ENCODE results near the gene C4orf54.

C4orf54 gene

DNA sequence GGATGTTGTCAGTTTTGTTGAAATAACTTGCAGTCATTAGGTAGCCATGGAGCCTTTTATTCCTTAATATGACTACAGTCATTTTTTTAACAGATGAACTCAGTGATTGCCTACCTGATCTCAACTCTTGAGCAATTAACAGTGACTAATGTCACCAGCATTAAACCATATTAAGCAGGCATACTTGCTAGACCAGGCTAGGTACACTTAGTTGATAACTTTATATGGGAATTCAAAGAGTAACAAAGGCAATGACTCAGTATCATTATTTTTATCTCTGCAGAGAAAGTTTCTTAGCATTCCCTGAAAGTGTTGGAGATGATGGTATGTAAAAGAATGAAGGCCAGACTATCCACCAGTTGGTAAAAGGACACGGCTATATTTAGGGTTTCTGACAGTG lies at the start of gene C4orf54:
Gene C4orf54, minus strand, starts transcription at position 31 of the 400 bp plus-strand sequence. CDS start 3,180 bp downstream, outside the sequence.
- no peak for DNase-seq (ENCODE audit: low read depth)

GRCh38 chr4:99705891-99706290 lies 48.3 kb upstream of the C4orf54 start:
- no peak for DNase-seq (ENCODE audit: low read depth)

DNA sequence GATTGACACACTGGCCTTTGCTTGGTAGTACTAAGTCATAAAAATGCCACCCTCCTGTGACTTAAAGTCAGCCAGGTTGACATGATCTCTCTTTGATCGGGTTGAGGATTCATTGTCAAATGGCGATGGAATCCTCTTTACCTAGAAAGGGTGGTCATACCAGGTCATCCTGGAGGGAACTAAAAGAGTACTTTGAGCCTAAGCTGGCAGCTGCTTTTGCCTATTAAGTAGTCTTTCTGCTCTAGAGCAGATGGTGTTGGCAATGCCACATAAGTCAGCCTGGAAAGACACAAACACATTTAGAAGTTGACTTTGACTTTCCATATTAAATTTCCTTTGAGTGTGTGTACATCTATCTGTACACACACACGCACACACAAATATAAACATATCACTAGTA lies 39.2 kb upstream of the C4orf54 start:
- no peak for DNase-seq (ENCODE audit: low read depth)

DNA sequence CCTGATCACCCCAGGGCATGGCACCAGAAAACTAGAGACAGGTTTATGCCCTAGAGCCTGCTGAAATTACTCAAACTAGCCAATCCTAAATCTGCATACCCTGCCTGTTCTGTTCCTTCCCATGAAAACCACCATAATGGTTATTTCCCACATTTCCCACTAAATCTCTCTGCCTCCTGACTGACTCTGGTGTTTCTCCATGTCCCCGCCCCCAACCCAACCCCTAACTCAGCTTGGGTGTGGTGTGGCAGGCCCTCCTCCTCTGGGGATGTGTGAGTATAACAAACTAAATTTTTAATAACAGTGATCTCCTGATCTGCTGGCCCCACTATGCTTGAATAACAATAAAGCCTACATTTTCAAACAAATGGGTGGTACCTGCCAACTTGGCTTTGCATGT lies 35.5 kb upstream of the C4orf54 start:
- DNase-seq (ENCODE audit: low read depth): no peak

GRCh38 chr4:99690990-99691389 lies 33.4 kb upstream of the C4orf54 start:
- DNase-seq (ENCODE audit: low read depth): no peak

- no peak for DNase-seq (ENCODE audit: low read depth)
Observed at GRCh38 chr4:99690472-99690871, 32.8 kb upstream of the C4orf54 start.

- no peak for DNase-seq (ENCODE audit: low read depth)
Observed at GRCh38 chr4:99687120-99687519, 29.5 kb upstream of the C4orf54 start.

DNA sequence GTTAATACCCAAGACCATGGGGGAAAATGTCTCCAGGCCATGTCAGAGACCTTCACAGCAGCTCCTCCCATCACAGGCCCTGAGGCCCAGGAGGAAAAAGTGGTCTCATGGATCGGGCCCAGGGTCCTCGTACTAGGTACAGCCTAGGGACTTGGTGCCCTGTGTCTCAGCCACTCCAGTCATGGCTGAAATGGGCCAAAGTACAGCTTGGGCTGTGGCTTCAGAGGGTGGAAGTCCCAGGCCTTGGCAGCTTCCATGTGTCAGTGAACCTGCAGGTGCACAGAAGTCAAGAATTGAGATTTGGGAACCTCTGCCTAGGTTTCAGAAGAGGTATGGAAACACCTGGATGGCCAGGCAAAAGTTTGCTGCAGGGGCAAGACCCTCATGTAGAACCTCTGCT lies 27.6 kb upstream of the C4orf54 start:
- DNase-seq (ENCODE audit: low read depth): no peak

DNA sequence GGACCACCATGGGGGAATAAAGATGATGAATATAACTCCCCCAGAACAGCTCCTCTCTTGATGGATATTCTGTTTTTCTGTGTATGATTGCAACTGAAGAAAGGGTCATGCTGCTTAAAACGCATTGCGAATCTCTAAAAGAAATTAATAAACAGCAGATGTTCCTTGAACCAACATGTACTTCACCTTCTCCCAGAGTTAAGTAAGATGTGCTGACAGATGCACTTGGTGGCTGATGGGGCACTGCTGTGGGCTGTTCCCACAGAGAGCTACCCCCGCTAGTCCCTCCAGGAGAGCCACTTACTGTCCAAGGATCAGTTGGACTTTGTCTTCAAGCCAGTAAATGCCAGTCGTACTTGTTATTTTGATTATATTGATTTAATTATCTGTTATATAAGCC lies 26.3 kb upstream of the C4orf54 start:
- no peak for DNase-seq (ENCODE audit: low read depth)

DNA sequence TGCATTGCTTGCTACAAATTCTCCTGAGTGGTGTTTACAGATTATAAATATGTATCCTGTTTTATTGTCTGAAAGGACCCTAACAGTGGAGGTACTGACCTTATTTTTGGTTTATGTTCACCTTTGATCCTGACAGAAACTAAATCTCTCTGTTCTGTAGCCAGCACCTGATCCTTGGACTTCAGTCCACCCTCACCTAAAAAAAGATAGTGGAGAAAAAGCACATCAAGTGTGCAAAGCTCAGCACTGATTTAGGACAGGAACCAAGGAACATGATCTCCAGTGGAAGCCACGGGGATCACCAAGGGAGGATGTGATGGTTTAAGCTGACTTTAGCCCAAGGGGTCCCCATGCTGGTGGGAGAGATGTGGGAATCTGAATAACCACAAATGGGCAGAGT lies 22.3 kb upstream of the C4orf54 start:
- no peak for DNase-seq (ENCODE audit: low read depth)

DNA sequence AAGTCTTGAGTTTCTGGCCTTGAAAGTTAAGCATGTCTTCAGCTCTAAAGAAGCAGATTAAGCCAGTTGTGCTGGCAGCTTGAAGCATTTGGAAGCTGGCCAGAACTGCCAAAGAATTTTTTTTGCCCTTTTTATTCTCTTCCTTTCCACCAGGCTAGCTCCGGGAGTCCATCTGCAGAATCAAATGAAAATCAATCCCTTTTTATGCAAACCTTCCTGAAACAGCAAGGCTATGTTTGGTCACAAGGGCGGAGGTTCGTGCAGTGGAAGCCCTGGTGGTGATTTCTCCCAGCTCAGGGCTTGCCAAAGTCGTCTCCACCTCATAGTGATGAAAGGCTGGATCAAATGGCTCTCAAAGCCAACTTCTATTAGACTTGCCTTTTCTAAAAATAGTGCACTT lies 21.6 kb upstream of the C4orf54 start:
- DNase-seq (ENCODE audit: low read depth): no peak

- DNase-seq (ENCODE audit: low read depth): no peak
Observed at GRCh38 chr4:99677161-99677560, 19.5 kb upstream of the C4orf54 start.

DNA sequence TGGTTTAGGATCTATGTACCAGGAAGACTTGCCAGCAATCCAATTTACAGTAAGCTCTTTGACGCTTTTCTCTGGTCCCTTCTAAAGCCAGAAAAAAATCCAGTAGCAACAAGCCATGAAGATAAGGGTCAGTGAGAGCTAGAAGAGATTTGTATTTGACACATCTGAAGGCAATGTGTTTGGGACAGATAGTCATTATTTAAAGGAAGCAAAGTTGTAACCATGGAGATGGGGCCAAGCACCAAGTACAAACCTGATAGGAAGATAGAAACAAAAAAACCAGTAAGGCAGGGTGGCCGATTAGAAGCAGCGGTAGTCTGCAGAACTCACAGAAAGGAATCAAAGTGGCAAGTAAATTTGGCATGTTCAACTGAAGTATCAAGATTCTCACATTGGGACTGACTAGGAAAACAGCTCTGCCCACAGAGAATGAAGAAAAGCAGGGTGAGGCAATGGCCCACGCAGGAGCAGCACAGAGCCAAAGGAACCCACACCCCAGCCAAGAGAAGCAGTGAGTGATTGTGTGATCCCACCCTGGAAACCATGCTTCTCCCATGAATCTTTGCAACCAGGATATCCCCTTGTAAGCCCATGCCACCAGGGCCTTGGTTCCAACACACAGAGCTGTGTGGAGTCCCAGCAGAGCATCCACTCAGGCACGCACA lies 12.9 kb upstream of the C4orf54 start:
- no peak for DNase-seq (ENCODE audit: low read depth)

- DNase-seq (ENCODE audit: low read depth): no peak
Observed at GRCh38 chr4:99669084-99669483, 11.5 kb upstream of the C4orf54 start.

DNA sequence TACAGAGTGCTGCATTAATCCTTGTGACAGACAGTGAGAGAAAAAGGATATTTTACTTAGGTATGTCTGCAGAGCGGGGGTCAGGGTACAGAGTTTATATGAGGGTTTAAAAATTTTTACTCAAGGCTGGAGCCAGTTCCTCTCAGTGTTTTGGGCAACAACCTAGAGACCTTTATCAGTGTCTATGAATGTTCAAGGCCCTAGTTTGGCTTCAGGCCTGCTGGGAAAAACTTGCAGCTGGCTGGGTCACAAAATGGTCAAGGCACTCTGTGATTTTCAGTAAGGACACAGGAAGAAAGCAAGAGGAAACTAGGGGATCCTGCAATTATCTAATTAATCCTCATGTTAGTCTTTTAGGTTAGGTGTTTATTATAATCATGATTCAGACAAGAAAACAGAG lies 10.8 kb upstream of the C4orf54 start:
- DNase-seq (ENCODE audit: low read depth): no peak

GRCh38 chr4:99665983-99666382 lies 8.4 kb upstream of the C4orf54 start:
- DNase-seq (ENCODE audit: low read depth): no peak

DNA sequence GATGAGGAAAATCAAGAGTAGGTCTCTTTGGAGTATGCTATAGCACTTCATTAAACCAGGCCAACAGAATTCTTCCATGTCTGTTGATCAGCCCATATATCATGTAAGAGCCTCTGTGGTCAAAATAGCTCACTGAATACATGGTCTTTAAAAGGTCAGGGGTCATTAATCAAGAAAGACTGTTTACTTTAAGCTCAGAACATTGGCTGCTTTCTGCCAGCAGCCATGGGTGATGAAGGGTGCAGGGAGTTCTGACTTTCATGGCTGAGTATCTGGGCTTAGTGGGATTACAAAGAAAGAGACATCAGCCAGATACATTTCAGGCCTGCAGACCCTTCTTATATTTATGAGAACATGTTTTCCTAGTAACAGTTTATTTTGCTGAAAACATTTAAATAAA lies 7.1 kb upstream of the C4orf54 start:
- no peak for DNase-seq (ENCODE audit: low read depth)

- DNase-seq (ENCODE audit: low read depth): no peak
Observed at GRCh38 chr4:99661907-99662306, 4.3 kb upstream of the C4orf54 start.

- DNase-seq (ENCODE audit: low read depth): no peak
Observed at GRCh38 chr4:99658666-99659065, 1.0 kb upstream of the C4orf54 start.

- no peak for DNase-seq (ENCODE audit: low read depth)
Observed at GRCh38 chr4:99655308-99656081, 2.1 kb downstream of the C4orf54 start.

GRCh38 chr4:99654361-99654761 lies 3.3 kb downstream of the C4orf54 start:
- no peak for DNase-seq (ENCODE audit: low read depth)

GRCh38 chr4:99653916-99654315 lies 3.7 kb downstream of the C4orf54 start:
- no peak for DNase-seq (ENCODE audit: low read depth)

DNA sequence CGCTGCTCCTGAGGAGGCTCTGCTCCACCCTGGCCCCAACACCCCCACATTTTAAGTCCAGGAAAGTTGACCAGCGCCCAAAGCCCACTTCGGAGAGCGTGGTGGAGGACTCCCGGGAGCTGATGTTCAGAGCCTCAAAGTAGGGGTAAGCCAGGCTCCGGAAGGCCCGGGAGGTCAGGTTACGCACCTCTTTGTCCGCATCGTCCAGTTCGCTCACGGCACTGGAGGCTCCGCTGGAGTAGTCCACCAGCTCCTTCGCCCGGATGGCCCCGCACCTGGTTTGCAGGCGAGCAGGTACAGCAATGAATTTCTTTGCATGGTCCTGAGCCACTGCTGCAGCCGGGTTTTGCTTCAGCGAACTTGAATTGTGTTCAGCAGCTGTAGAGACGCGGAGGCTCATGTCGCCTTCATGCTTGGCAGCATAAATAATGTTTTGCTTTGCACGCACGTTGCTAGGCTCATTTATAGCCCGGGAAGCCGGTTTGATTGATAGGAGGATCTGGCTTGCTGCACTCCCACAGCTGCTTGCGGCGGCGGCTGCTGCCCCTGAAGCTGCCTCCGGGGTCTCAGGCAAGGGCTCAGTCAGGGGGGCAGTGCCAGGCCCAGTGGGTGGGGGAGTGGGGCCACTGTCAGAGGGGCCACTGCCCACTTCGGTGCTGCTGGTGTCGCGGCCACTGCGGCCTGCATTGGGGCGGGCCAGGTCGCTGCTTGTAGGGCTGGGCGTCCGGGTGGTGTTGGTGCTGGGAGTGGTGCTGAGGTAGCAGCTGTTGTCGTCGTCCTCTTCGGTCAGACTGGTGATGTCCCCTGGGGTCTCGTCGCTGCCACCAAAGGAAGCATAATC lies 4.8 kb downstream of the C4orf54 start:
- DNase-seq (ENCODE audit: low read depth): no peak

All from activated T-cell treated with anti-CD3 and anti-CD28 coated beads for 1 hour (primary cell).